Astrocyte (in vitro differentiated cells and primary cell): ENCODE measurements around the gene CHEK2. TPM values are rescaled to one million over a fixed set of nuclear protein-coding genes. Genes with fewer than 3 reads are reported as not detected.

Experiments used
- DNase-seq: peaks from one replicate; pipeline ENCODE4 v3.0.0-alpha.2; 2010; ENCODE audit warnings: low read depth
- FAIRE-seq: peaks from 2 replicates; lab custom pipeline; 2011; peaks lifted over from hg19 to GRCh38; lab: Jason Lieb, UNC
- H2AFZ ChIP-seq: 2 replicates; pipeline ENCODE4 v1.6.0; 2012; ENCODE audit warnings: low read depth, low read length, inconsistent platforms
- H3K27ac ChIP-seq: 2 replicates; pipeline ENCODE4 v1.5.1; 2011; ENCODE audit warnings: low read depth, low read length, inconsistent platforms
- H3K27me3 ChIP-seq: 2 replicates; pipeline ENCODE4 v1.6.0; 2011; ENCODE audit warnings: low read length, inconsistent platforms; ENCODE audit not compliant: insufficient read depth
- H3K36me3 ChIP-seq: 2 replicates; pipeline ENCODE4 v1.5.1; 2011; ENCODE audit warnings: low read length, inconsistent platforms; ENCODE audit not compliant: insufficient read depth
- H3K4me1 ChIP-seq: 2 replicates; pipeline ENCODE4 v1.5.1; 2011; ENCODE audit warnings: low read length, inconsistent platforms; ENCODE audit not compliant: insufficient read depth
- H3K4me2 ChIP-seq: 2 replicates; pipeline ENCODE4 v1.6.0; 2012; ENCODE audit warnings: low read length, inconsistent platforms
- H3K4me3 ChIP-seq: 2 replicates; pipeline ENCODE4 v1.5.1; 2011; ENCODE audit warnings: low read depth, mild to moderate bottlenecking, low read length, inconsistent platforms; ENCODE audit not compliant: insufficient read depth
- H3K79me2 ChIP-seq: 2 replicates; pipeline ENCODE4 v1.6.0; 2012; ENCODE audit warnings: mild to moderate bottlenecking, low read length, inconsistent platforms; ENCODE audit not compliant: insufficient read depth
- H3K9ac ChIP-seq: 2 replicates; pipeline ENCODE4 v1.6.0; 2012; ENCODE audit warnings: mild to moderate bottlenecking, low read length, inconsistent platforms
- H3K9me3 ChIP-seq: 2 replicates; pipeline ENCODE4 v1.5.1; 2012; ENCODE audit warnings: low read depth, mild to moderate bottlenecking, low read length, inconsistent platforms; ENCODE audit not compliant: insufficient read depth
- H4K20me1 ChIP-seq: 2 replicates; pipeline ENCODE4 v1.6.0; 2012; ENCODE audit warnings: low read length, inconsistent platforms; ENCODE audit not compliant: insufficient read depth
- H3K27ac Mint-ChIP-seq: one replicate; pipeline ENCODE4 v1.8.0; 2021; ENCODE audit warnings: mild to moderate bottlenecking, mixed read lengths; ENCODE audit not compliant: unreplicated experiment
- H3K27me3 Mint-ChIP-seq: one replicate; pipeline ENCODE4 v1.8.0; 2021; ENCODE audit warnings: low read depth, mixed read lengths; ENCODE audit not compliant: unreplicated experiment
- H3K36me3 Mint-ChIP-seq: one replicate; pipeline ENCODE4 v1.8.0; 2021; ENCODE audit warnings: low read depth, mixed read lengths; ENCODE audit not compliant: unreplicated experiment
- H3K4me1 Mint-ChIP-seq: one replicate; pipeline ENCODE4 v1.8.0; 2021; ENCODE audit warnings: low read depth, mixed read lengths; ENCODE audit not compliant: unreplicated experiment
- H3K4me3 Mint-ChIP-seq: one replicate; pipeline ENCODE4 v1.8.0; 2021; ENCODE audit warnings: mild to moderate bottlenecking, moderate library complexity, mixed read lengths; ENCODE audit not compliant: unreplicated experiment
- H3K9me3 Mint-ChIP-seq: one replicate; pipeline ENCODE4 v1.8.0; 2021; ENCODE audit warnings: mild to moderate bottlenecking, mixed read lengths; ENCODE audit not compliant: unreplicated experiment
- EZH2 ChIP-seq: IDR thresholded peaks from 2 replicates; pipeline ENCODE4 v1.6.1; 2012; ENCODE audit warnings: mild to moderate bottlenecking, low read length, inconsistent platforms; ENCODE audit not compliant: insufficient read depth
- total RNA-seq: library from RNA; stranded (reverse); gene quantifications from 2 replicates; pipeline ENCODE4 v1.2.1, GENCODE V29; 2021
- TF ChIP-seq, protein P1 (sequence below): IDR thresholded peaks from 2 replicates; pipeline ENCODE4 v1.5.1; 2011; ENCODE audit warnings: low read depth, mild to moderate bottlenecking, inconsistent platforms, low read length, moderate library complexity; ENCODE audit not compliant: insufficient read depth

CHEK2 gene
- total RNA-seq, 1 donor from 2014 or later, result 5.7 TPM

GRCh38 chr22:28658448-28658847, 83.2 kb downstream of the CHEK2 start:
- no peak for DNase-seq

DNA sequence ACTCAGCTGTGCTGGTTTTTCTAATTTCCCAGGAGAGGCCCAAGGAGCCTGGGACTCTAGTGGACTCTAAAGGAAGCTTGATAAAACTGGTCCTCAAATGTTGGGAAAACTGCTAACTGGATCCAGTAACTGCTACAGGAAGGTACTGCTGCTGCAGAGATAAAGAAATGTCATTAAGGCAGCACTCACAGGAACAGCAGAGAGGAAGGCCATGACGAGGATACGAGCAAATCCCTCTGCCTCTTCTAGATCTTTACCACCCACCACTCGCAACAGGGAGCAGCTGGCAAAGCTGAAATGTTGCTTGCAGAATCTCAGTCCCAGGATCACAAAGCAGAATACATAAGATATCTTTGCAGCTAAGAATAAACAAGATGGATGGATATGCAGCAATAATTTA, 85.4 kb downstream of the CHEK2 start:
- no peaks in the 10 kb centered on the region for H3K4me1 Mint-ChIP-seq
- no peaks in the 10 kb centered on the region for H3K36me3 ChIP-seq
- H3K27ac Mint-ChIP-seq, result no peak overlapping the region
- H3K9ac ChIP-seq, result no peak overlapping the region
- H3K27me3 Mint-ChIP-seq, result peaks cover 30% of the 10 kb centered on the region
- H3K9me3 ChIP-seq, result no peaks in the 10 kb centered on the region
- H4K20me1 ChIP-seq, result no peaks in the 10 kb centered on the region
- DNase-seq (no peak), FAIRE-seq (no peak)
- no peaks in the 10 kb centered on the region for H3K27me3 ChIP-seq
- no peaks in the 10 kb centered on the region for H3K4me1 ChIP-seq
- H3K79me2 ChIP-seq, result no peaks in the 10 kb centered on the region
- no peak overlapping the region for H2AFZ ChIP-seq
- H3K27ac ChIP-seq, result no peak overlapping the region
- H3K36me3 Mint-ChIP-seq, result no peaks in the 10 kb centered on the region
- no peak overlapping the region for H3K4me3 Mint-ChIP-seq
- H3K9me3 Mint-ChIP-seq, result peaks cover 1% of the 10 kb centered on the region
- TF ChIP-seq EZH2, result no peak
- TF ChIP-seq, protein P1, sequence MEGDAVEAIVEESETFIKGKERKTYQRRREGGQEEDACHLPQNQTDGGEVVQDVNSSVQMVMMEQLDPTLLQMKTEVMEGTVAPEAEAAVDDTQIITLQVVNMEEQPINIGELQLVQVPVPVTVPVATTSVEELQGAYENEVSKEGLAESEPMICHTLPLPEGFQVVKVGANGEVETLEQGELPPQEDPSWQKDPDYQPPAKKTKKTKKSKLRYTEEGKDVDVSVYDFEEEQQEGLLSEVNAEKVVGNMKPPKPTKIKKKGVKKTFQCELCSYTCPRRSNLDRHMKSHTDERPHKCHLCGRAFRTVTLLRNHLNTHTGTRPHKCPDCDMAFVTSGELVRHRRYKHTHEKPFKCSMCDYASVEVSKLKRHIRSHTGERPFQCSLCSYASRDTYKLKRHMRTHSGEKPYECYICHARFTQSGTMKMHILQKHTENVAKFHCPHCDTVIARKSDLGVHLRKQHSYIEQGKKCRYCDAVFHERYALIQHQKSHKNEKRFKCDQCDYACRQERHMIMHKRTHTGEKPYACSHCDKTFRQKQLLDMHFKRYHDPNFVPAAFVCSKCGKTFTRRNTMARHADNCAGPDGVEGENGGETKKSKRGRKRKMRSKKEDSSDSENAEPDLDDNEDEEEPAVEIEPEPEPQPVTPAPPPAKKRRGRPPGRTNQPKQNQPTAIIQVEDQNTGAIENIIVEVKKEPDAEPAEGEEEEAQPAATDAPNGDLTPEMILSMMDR, result no peak
- H3K4me3 ChIP-seq, result no peak overlapping the region
- H3K4me2 ChIP-seq, result no peak overlapping the region

More at GRCh38 chr22:28658448-28658847, 83.2 kb downstream of the CHEK2 start:
- Histone ChIP-seq H3K36me3 (no peaks in the 10 kb centered on the region), H3K4me3 (no peak overlapping the region), H3K4me2 (no peak overlapping the region), H2AFZ (no peak overlapping the region), H3K27ac (no peak overlapping the region), H3K4me1 (no peaks in the 10 kb centered on the region), H4K20me1 (no peaks in the 10 kb centered on the region), H3K79me2 (no peaks in the 10 kb centered on the region), H3K9ac (no peak overlapping the region), H3K9me3 (no peaks in the 10 kb centered on the region), H3K27me3 (no peaks in the 10 kb centered on the region)
- TF ChIP-seq, protein P1, result no peak
- TF ChIP-seq EZH2, result no peak
- Mint-ChIP-seq H3K36me3 (no peaks in the 10 kb centered on the region), H3K4me3 (no peak overlapping the region), H3K27ac (no peak overlapping the region), H3K4me1 (no peaks in the 10 kb centered on the region), H3K27me3 (peaks cover 29% of the 10 kb centered on the region), H3K9me3 (peaks cover 1% of the 10 kb centered on the region)
- no peak for FAIRE-seq

- H3K9ac ChIP-seq, result no peak overlapping the region
- no peaks in the 10 kb centered on the region for H3K4me1 ChIP-seq
- Mint-ChIP-seq H3K27me3 (peaks cover 30% of the 10 kb centered on the region), H3K36me3 (no peaks in the 10 kb centered on the region), H3K27ac (no peak overlapping the region), H3K4me3 (no peak overlapping the region), H3K4me1 (no peaks in the 10 kb centered on the region), H3K9me3 (peaks cover 3% of the 10 kb centered on the region)
- TF ChIP-seq EZH2, result no peak
- TF ChIP-seq, protein P1, result no peak
- no peaks in the 10 kb centered on the region for H3K79me2 ChIP-seq
- FAIRE-seq (no peak), DNase-seq (no peak)
- H3K27ac ChIP-seq, result no peak overlapping the region
- H3K27me3 ChIP-seq, result no peaks in the 10 kb centered on the region
- no peak overlapping the region for H2AFZ ChIP-seq
- H3K36me3 ChIP-seq, result no peaks in the 10 kb centered on the region
- no peaks in the 10 kb centered on the region for H4K20me1 ChIP-seq
- H3K4me2 ChIP-seq, result no peak overlapping the region
- H3K4me3 ChIP-seq, result no peak overlapping the region
- no peaks in the 10 kb centered on the region for H3K9me3 ChIP-seq
These were observed 91.2 kb downstream of the CHEK2 start for GRCh38 chr22:28650463-28650862.
